Breast epithelium (tissue), 3 donors: Measurements from ENCODE around the gene SLC27A4.

ENCODE experiments used
- POLR2A ChIP-seq: fragments of 450-650 bp; IDR thresholded peaks from one replicate; pipeline ENCODE4 v1.6.1; 2016; ENCODE audit warnings: antibody characterized with exemption, mild to moderate bottlenecking, moderate library complexity
- TF ChIP-seq, protein P1 (sequence below), 3 donors: fragments of 450-650 bp; IDR thresholded peaks; one replicate each; pipeline ENCODE4 v1.5.1; 2016 to 2017; ENCODE audit warnings: antibody characterized with exemption in 3 of 3, mild to moderate bottlenecking in 3 of 3, moderate library complexity in 3 of 3

DNA sequence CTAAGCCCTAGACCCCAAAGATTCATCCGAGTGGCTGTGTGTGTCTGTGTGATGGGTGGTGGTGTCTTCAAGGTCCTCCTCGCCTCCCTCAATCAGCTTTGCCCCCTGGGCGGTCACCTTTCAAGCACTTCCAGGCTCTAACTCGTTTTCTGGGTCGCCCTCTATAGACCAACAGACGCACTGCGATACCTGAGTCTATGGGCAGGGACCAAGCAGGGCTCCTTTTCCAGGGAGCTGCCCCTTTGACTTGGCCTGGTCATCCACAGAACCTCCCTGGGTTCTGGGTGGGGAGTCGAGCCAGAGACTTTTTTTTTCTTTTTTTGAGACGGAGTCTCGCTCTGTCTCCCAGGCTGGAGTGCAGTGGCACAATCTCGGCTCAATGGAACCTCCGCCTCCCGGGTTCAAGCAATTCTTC lies 1.1 kb downstream of the SLC27A4 start:
- TF ChIP-seq, protein P1, sequence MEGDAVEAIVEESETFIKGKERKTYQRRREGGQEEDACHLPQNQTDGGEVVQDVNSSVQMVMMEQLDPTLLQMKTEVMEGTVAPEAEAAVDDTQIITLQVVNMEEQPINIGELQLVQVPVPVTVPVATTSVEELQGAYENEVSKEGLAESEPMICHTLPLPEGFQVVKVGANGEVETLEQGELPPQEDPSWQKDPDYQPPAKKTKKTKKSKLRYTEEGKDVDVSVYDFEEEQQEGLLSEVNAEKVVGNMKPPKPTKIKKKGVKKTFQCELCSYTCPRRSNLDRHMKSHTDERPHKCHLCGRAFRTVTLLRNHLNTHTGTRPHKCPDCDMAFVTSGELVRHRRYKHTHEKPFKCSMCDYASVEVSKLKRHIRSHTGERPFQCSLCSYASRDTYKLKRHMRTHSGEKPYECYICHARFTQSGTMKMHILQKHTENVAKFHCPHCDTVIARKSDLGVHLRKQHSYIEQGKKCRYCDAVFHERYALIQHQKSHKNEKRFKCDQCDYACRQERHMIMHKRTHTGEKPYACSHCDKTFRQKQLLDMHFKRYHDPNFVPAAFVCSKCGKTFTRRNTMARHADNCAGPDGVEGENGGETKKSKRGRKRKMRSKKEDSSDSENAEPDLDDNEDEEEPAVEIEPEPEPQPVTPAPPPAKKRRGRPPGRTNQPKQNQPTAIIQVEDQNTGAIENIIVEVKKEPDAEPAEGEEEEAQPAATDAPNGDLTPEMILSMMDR (IDR thresholded peaks at IDR 0.05) = peak; percentile 43 to 71 (median 61)
- no peak for TF ChIP-seq POLR2A
